Colonic mucosa (tissue), 4 donors: ENCODE results near the gene SAT2. TPM values are rescaled to one million over a fixed set of nuclear protein-coding genes. Genes with fewer than 3 reads are reported as not detected.
A peak's percentile ranks its signal among the peaks of the same experiment; 100 is the strongest.
"Not testable (repeated sequence)": the region's sequence is repeated elsewhere in the genome, so short reads cannot be mapped to it uniquely, and the experiment has no call there.

Experiments
- DNase-seq: peaks from one replicate; pipeline ENCODE4 v3.0.0-alpha.2; 2020
- H3K27ac ChIP-seq: fragments of 200-600 bp; one replicate; pipeline ENCODE4 v1.8.0; 2021
- H3K27me3 ChIP-seq: fragments of 200-600 bp; one replicate; pipeline ENCODE4 v1.8.0; 2021
- H3K36me3 ChIP-seq: fragments of 200-600 bp; one replicate; pipeline ENCODE4 v1.8.0; 2021
- H3K4me1 ChIP-seq: fragments of 200-600 bp; one replicate; pipeline ENCODE4 v1.8.0; 2021; ENCODE audit warnings: mild to moderate bottlenecking
- H3K4me3 ChIP-seq: fragments of 200-600 bp; one replicate; pipeline ENCODE4 v1.8.0; 2021
- H3K9ac ChIP-seq, 2 donors: one replicate each; pipeline ENCODE4 v1.7.0; 2013; ENCODE audit warnings: control low read depth in 2 of 2, low read depth in 2 of 2, low read length in 2 of 2
- H3K9me3 ChIP-seq: fragments of 200-600 bp; one replicate; pipeline ENCODE4 v1.8.0; 2021
- intact Hi-C: fragments of 100-400 bp; cut with DNase I; formaldehyde crosslinking; loops from one replicate; pipeline ENCODE4 v1.14.1; 2022
- total RNA-seq, 2 donors: library from RNA; stranded (reverse); fragmentation: NEBNext Ultra II Directional in 1 of 2; extraction: Animal tissue kit (Norgen Biotek cat#: 25700) in 1 of 2; gene quantifications; one replicate each; pipeline ENCODE4 v1.2.1, GENCODE V29; 2021
- TF ChIP-seq, protein P1 (sequence below): fragments of 200-600 bp; IDR thresholded peaks from one replicate; pipeline ENCODE4 v1.8.0; 2022; ENCODE audit warnings: antibody characterized with exemption, mild to moderate bottlenecking
- donor health status: healthy.
- donor health status: DM: no; HTN: no; CAD: no.
- donor health status: DM: no; HTN: no; CAD: no.

Gene SAT2
- total RNA-seq, 2 donors from 2014 or later, result 55.3 to 77.3 TPM

DNA sequence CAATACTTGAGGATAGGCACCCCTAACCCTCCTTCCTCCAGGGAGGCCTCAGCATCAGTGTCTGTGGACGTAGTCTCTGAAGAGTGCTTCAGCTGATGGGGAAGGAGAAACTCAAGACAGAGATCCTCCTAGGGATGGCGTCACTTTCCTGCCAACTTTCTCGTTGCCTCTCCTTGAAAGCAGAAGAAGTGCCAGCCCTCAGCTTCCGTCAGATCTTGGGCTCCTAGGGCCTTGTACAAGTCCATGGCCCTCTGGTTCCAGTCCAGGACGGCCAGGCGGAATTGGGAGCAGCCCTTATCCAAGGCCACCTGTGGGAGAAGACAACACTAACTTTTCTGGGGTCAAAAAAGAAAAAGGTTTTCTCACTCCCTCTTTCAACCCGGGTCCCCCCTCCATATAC, 1.3 kb downstream of the SAT2 start:
- peak overlapping the region in 1 of 2 donors; percentile 86 for H3K9ac ChIP-seq
- intact Hi-C loops, result no loop called here

DNA sequence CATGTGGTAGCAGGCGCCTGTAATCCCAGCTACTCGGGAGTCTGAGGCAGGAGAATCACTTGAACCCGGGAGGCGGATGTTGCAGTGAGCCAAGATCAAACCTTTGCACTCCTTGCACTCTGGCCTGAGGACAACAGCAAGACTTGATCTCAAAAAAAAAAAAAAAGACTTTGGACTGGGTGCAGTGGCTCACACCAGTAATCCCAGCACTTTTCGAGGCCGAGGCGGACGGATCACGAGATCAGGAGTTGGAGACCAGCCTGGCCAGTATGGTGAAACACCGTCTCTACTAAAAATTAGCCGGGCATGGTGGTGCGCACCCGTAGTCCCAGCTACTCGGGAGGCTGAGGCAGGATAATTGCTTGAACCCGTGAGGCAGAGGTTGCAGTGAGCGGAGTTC, 1.9 kb downstream of the SAT2 start:
- H3K4me3 ChIP-seq, intact Hi-C loops: not testable (repeated sequence)

More for the DNA sequence above, 1.3 kb downstream of the SAT2 start:
- no peak overlapping the region for H3K4me3 ChIP-seq
- no peaks in the 10 kb centered on the region for H3K9me3 ChIP-seq
- TF ChIP-seq, protein P1, sequence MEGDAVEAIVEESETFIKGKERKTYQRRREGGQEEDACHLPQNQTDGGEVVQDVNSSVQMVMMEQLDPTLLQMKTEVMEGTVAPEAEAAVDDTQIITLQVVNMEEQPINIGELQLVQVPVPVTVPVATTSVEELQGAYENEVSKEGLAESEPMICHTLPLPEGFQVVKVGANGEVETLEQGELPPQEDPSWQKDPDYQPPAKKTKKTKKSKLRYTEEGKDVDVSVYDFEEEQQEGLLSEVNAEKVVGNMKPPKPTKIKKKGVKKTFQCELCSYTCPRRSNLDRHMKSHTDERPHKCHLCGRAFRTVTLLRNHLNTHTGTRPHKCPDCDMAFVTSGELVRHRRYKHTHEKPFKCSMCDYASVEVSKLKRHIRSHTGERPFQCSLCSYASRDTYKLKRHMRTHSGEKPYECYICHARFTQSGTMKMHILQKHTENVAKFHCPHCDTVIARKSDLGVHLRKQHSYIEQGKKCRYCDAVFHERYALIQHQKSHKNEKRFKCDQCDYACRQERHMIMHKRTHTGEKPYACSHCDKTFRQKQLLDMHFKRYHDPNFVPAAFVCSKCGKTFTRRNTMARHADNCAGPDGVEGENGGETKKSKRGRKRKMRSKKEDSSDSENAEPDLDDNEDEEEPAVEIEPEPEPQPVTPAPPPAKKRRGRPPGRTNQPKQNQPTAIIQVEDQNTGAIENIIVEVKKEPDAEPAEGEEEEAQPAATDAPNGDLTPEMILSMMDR, result no peak
- H3K4me1 ChIP-seq, result peaks cover 7% of the 10 kb centered on the region
- H3K27ac ChIP-seq, result no peak overlapping the region
- H3K27me3 ChIP-seq, result no peaks in the 10 kb centered on the region
- no peak for DNase-seq
- H3K36me3 ChIP-seq, result no peaks in the 10 kb centered on the region

DNA sequence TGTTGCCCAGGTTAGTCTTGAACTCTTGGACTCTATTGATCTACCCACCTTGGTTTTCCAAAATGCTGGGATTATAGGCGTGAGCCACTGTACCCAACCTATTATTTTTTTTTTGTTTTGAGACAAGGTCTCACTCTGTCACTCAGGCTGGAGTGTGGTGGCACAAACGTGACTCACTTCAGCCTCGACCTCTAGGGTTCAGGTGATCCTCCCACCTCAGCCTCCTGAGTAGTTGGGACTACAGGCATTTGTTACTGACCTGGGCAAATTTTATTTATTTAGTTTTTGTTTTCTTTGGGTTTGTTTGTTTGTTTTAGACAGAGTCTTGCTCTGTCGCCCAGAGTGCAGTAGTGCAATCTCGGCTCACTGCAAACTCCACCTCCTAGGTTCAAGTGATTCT, 4.0 kb downstream of the SAT2 start:
- H3K27me3 ChIP-seq, result no peaks in the 10 kb centered on the region
- H3K9ac ChIP-seq, result no peak overlapping the region
- no peak overlapping the region for H3K27ac ChIP-seq
- no peak for DNase-seq
- H3K9me3 ChIP-seq, result no peaks in the 10 kb centered on the region
- H3K36me3 ChIP-seq, result no peaks in the 10 kb centered on the region
- TF ChIP-seq, protein P1, result no peak
- peaks cover 7% of the 10 kb centered on the region for H3K4me1 ChIP-seq
- H3K4me3 ChIP-seq, result no peak overlapping the region
- intact Hi-C loops, result no loop called here

More for the DNA sequence above, 1.9 kb downstream of the SAT2 start:
- not testable (repeated sequence) for H3K4me1 ChIP-seq, H3K27ac ChIP-seq, DNase-seq, H3K9me3 ChIP-seq, H3K9ac ChIP-seq, H3K27me3 ChIP-seq, H3K36me3 ChIP-seq

DNA sequence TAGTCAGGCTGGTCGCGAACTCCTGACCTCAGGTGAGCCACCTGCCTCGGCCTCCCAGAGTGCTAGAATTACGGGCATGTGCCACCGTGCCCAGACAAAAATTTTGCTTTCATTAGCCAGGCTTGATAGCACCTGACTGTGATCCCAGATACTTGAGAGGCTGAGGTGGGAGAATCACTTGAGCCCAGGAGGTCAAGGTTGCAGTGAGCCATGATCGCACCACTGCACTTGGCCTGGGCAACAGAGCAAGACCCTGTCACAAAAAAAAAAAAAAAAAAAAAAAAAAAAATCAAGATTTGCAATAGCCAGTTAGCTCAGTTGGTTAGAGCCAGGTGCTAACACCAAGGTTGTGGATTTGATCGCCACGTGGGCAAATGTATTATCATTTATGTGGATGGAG, 6.8 kb downstream of the SAT2 start:
- H3K9ac ChIP-seq, result no peak overlapping the region
- no peaks in the 10 kb centered on the region for H3K27me3 ChIP-seq
- no peaks in the 10 kb centered on the region for H3K4me1 ChIP-seq
- no peaks in the 10 kb centered on the region for H3K36me3 ChIP-seq
- no peak overlapping the region for H3K4me3 ChIP-seq
- no peaks in the 10 kb centered on the region for H3K9me3 ChIP-seq
- no peak overlapping the region for H3K27ac ChIP-seq
- intact Hi-C loops, result no loop called here
- TF ChIP-seq, protein P1, result no peak
- DNase-seq, result no peak

DNA sequence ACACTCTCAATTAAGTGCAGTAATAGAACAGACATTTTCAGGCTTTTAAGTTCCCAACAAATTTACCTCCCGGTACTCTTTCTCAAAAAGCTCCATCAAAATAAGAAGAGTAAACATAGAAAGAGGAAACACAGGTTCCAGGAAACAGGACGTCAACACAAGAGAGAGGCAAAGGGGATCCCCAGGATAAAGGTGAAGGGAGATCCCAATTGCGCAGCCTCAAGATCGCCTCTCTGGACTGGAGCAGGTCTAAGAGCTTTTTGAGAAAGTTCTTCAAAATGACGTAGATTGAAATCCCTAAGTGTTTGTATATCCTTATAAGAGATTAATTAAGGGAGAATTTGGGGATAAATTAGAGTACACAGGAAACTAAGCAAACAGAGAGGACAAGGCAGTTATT, 9.0 kb downstream of the SAT2 start:
- H3K27me3 ChIP-seq, result no peaks in the 10 kb centered on the region
- H3K36me3 ChIP-seq, result no peaks in the 10 kb centered on the region
- H3K4me3 ChIP-seq, result no peak overlapping the region
- no peaks in the 10 kb centered on the region for H3K9me3 ChIP-seq
- no peak overlapping the region for H3K9ac ChIP-seq
- H3K27ac ChIP-seq, result no peak overlapping the region
- TF ChIP-seq, protein P1, result no peak
- peaks cover 1% of the 10 kb centered on the region for H3K4me1 ChIP-seq
- no peak for DNase-seq
- intact Hi-C loops, result no loop called here

DNA sequence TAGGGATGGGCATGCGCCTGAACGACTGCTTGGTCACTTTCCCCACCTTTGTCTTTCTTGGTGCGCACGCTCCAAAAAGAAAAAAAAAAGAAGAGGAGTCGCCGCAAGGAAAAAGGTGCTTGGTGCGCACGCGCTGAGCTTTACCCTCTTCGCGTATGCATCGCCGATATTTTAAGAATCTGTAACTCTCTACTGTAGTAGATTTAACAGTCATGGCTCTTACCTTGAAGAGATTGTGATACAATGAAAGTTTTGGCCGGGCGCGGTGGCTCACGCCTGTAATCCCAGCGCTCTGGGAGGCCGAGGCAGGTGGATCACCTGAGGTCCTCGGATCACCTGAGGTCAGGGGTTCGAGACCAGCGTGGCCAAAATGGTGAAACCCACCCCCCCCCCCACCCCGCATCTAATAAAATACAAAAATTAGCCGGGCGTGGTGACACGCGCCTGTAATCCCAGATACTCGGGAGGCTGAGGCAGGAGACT, 12.3 kb downstream of the SAT2 start:
- Histone ChIP-seq H3K4me3 (peak overlapping the region; percentile 32), H3K9ac (peak overlapping the region; percentile 19 to 27), H3K27ac (peak overlapping the region; percentile 90), H3K9me3 (no peaks in the 10 kb centered on the region), H3K4me1 (peaks cover 8% of the 10 kb centered on the region), H3K36me3 (no peaks in the 10 kb centered on the region), H3K27me3 (no peaks in the 10 kb centered on the region)
- no peak for DNase-seq
- intact Hi-C loops, result no loop called here
- TF ChIP-seq, protein P1, result no peak
